AG09319 (cell line): Measurements from ENCODE around the gene TMEM253.

Experiments used
- DNase-seq: peaks from one replicate; pipeline ENCODE4 v3.0.0-alpha.2; 2010; ENCODE audit warnings: low read depth; ENCODE audit errors: extremely low read depth
- TF ChIP-seq, protein P1 (sequence below): IDR thresholded peaks from 2 replicates; pipeline ENCODE4 v1.5.1; 2011; ENCODE audit warnings: low read depth, mild to moderate bottlenecking, inconsistent platforms, low read length, moderate library complexity

TMEM253 gene

DNA sequence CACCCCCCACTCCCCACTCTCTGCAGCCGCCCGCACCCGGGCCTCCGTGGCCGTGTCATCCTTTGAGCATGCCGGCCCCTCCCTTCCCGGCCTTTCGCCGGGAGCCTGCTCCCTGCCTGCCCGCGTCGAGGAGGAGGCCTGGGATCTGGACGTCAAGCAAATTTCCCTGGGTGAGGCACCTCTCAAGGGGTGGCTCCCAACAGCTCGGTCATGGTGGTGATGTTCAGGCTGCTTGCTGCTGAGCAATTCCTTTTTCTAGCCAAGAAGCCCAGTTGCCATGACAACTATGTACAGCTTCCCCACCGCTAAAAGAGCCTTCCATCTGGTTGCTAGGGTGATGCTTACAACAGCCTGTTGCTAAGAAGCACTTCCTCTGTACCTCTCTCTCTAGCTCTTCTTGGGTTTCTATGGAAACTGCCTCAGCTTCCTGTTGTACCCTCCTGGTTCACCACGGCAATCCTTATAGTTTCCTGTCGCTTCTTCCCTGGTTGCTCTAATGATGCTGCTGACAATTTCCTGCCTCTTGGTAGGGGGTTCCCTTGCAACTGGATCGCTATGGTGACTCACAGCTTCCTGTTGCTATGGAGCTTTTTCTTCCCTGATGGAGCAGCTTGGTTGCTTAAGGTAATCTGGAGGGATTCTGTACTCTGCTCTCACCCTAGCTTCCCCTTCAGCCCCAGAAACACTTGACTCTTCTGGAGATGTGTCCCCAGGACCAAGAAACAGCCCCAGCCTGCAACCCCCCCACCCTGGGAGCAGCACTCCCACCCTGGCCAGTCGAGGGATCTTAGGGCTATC lies 13.4 kb upstream of the TMEM253 start:
- peak; percentile 90 for DNase-seq
- TF ChIP-seq, protein P1, sequence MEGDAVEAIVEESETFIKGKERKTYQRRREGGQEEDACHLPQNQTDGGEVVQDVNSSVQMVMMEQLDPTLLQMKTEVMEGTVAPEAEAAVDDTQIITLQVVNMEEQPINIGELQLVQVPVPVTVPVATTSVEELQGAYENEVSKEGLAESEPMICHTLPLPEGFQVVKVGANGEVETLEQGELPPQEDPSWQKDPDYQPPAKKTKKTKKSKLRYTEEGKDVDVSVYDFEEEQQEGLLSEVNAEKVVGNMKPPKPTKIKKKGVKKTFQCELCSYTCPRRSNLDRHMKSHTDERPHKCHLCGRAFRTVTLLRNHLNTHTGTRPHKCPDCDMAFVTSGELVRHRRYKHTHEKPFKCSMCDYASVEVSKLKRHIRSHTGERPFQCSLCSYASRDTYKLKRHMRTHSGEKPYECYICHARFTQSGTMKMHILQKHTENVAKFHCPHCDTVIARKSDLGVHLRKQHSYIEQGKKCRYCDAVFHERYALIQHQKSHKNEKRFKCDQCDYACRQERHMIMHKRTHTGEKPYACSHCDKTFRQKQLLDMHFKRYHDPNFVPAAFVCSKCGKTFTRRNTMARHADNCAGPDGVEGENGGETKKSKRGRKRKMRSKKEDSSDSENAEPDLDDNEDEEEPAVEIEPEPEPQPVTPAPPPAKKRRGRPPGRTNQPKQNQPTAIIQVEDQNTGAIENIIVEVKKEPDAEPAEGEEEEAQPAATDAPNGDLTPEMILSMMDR, result no peak

DNA sequence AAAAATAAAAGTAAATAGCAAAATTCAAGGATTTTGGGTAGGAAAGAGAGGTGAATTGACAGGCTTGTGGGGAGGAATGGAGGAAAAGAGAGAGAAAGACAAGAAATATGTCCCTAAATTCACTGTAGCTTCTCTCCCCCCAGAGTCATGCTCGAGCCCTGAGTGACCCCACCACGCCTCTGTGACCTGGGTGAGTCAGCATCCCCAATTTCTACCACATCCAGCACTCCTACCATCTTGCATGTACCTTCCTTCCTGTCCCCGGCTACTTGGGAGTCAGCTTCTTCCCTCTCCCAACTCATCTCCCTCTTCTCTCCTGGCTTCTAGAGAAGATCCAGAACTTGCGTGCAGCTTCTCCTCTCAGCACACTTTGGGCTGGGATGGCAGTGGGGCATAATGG lies 12.2 kb upstream of the TMEM253 start:
- DNase-seq, result no peak
- TF ChIP-seq, protein P1, result no peak

DNA sequence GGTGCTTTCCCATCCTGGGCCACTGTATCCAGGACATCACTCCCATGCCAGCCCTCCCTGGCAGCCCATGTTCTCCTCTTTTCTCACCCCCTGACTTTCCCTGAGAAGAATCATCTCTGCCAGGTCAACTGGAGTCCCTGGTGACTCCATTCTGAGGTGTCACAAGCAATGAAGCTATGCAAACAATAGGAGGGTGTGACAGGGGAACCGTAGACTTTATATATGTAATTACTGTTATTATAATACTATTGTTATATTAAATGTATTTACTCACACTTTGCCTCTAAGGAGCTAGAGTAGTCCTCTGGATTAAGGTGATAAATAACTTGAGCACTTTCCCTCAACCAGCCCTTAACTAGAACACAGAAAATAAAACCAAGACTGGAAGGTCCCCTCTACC lies 11.6 kb upstream of the TMEM253 start:
- TF ChIP-seq, protein P1, result no peak
- no peak for DNase-seq

DNA sequence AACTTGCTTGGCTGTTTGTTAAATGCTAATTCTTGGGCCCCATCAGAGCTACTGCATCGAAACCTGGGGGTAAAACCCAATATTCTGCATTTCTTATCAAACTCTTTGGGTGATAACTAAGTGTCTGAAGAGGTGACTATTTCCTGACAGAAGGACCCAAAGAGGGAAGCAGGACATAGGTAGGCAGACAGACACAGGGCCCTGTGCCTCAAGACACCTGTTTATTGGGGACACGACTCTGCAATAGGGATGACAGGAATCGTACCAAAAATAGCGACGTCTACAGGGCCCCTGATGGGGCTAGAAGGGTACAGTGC lies 11.0 kb upstream of the TMEM253 start:
- TF ChIP-seq, protein P1, result no peak
- no peak for DNase-seq

DNA sequence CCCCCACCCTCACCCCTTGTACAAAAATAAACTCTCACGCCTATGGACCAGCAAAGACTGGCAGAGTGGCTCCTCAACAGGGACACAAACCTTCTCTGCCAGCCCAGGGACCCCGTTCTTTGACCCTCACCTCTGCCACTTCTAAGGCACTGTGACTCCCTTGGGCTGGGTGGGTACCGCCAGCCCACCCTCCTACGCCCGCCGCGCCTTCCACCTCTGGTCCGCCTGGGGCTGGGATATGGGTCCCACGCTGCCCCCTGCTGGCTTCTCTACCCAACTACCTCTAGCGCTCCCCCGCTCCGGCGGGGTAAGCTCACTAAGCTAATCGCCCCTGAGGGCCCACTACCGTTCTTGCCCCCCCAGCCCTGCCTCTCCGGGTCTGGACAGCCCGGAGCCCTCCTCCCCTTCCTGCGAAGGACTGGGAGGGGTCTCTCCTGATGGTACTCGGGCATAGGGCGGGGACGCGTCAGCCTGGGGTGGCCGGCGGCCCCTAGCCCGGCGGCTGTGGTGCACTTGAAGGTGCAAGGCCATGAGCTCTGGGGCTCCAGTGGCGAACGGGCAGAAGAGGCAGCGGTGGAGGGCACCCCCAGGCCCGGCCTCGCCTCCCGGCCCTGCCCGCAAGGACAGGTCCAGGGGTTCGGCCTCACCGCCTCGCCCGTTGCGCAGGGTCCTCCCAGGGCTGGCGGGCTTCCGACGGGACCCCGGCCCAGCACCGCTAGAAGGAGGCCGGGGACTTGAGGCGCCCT lies 10.5 kb upstream of the TMEM253 start:
- DNase-seq, result no peak
- TF ChIP-seq, protein P1, result peak; percentile 45

DNA sequence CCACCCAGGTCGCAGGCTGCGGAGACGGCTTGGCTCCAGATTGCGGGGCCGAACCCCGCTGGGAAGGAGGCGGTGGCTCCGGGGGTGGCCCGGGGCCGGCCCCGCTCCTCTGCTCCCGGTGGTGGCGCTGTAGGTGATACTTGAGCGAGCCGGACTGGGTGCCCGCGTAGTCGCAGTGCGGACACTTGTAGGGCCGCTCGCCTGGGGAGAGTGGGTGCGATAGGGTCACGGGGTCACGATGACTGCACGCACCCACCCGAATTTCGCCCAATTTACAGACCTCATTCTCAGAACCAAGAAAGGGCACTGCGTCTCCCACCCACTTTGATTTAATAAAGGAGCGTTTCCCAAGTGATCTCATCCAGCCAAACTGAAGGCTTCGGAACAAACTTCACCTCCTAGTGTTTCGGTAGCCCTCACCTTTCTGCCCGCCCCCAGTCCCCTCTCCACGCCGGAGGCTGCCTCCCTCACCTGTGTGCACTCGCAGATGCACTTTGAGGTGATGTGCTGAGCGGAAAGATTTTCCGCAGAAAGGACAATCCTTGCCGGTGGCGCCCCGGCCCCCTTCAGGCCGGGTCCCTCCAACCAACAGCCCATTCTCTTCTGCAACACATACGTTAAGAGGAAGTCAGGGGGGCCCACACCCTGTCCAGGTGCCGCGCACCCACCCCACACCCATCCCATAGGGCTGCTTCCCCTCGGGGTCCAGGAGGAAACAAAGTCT lies 9.8 kb upstream of the TMEM253 start:
- TF ChIP-seq, protein P1, result no peak
- no peak for DNase-seq

DNA sequence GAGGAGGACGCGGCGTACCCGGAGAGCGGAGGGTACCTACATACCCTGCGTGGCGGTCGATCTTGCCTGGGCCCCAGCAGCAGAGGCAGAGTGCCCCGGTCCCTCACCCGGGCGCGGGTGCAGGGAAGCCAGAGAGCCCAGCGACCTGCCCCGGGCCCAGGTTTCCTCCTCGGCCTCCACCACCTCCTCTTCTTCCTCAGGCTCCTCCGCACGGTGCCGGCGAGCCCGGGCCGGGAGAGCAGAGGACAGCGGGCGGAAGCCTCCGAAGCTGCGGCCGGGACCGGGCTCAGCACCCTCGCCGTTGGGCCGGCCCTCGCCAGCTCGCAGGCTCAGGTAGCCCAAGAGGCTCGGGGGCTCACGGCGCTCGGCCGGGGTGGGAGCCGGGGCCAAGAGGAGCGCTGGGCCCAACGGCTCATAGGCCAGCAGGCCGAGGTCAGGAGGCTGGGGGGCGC lies 9.0 kb upstream of the TMEM253 start:
- TF ChIP-seq, protein P1, result no peak
- no peak for DNase-seq
